Measurements from ENCODE around the gene SMIM35.

SMIM35 gene

DNA sequence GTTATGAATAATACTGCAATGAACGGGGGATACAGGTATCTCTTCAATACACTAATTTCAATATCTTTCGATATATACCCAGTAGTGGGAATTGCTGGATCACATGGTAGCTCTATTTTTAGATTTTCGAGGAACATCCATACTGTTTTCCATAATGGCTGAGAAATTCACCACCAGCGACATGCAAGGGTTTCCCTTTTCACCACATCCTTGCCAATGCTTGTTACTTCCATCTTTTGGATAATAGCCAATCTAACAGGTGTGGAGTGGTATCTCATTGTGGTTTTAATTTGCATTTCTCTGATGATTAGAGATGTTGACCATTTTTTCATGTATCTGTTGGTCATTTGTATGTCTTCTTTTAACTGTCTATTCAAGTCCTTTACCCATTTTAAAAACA is 94.6 kb downstream of the SMIM35 start:
- DNase-seq (ENCODE audit: low read depth), result no peak
- TF ChIP-seq, protein P1, sequence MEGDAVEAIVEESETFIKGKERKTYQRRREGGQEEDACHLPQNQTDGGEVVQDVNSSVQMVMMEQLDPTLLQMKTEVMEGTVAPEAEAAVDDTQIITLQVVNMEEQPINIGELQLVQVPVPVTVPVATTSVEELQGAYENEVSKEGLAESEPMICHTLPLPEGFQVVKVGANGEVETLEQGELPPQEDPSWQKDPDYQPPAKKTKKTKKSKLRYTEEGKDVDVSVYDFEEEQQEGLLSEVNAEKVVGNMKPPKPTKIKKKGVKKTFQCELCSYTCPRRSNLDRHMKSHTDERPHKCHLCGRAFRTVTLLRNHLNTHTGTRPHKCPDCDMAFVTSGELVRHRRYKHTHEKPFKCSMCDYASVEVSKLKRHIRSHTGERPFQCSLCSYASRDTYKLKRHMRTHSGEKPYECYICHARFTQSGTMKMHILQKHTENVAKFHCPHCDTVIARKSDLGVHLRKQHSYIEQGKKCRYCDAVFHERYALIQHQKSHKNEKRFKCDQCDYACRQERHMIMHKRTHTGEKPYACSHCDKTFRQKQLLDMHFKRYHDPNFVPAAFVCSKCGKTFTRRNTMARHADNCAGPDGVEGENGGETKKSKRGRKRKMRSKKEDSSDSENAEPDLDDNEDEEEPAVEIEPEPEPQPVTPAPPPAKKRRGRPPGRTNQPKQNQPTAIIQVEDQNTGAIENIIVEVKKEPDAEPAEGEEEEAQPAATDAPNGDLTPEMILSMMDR (IDR thresholded peaks at IDR 0.05; ENCODE audit: insufficient read depth, low read depth, low read length, missing control alignments), result no peak
- no peak overlapping the region for H3K4me3 ChIP-seq (ENCODE audit: low read length)

DNA sequence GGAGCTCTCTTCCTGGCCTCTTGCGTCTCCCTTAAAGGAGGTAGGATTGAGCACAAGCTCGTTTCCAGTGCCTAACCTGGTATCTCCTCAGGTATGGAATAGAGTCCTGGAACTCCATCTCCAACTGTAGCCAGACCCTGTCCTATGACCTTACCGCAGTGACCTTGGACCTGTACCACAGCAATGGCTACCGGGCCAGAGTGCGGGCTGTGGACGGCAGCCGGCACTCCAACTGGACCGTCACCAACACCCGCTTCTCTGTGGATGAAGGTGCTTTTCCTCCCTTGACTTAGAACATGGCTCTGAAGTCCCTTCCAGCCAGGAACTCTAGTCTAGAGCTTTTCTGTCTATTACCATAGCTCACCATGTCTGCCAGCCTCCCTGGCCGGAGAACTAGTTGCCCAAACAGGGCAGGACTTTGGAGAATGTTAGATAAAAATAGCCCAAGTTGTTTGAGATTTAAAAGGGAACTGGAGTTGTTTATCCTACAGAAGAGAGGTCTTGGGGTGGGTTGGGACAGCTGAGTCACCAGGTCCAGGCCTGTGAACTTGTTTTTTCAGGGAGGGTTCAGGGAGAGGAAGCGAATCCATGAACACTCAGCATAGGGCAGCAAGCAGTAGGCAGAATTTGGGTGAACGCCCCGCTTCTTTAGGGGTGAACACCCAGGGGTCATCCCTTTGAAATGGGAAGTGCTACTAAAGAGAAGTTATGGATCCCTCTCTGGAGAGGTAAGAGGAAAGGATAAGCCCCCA is 97.2 kb downstream of the SMIM35 start:
- DNase-seq (ENCODE audit: low read depth), result no peak
- TF ChIP-seq, protein P1 (IDR thresholded peaks at IDR 0.05; ENCODE audit: insufficient read depth, low read depth, low read length, missing control alignments), result no peak
- H3K4me3 ChIP-seq (ENCODE audit: low read length), result no peak overlapping the region

DNA sequence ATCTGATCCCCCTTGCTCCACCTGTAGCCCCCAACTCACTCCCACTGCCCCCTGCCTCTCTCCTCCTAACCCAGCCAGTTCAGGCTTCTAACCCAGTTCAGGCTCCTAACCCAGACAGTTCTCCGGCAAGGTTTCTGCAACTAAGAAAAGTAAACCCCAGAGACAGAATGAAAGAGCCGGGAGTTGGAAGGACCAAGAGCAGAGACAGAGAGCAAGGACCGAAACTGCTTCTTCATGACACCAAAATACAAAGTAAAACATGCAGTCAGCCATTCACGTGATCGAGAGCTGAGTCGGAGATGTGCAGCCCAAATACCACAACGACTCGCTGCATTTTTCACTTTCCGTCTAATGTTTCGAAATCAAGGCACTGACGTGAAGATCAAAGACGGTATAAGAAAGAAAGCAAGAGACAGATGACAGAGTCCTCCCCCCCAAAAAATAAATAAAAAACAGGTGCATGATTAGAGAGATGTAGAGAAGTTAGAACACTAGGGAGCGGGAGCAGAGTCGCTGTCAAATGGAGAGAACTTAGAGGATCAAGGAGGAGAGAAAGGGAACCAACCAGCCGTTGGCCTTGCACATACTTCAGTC is 99.7 kb downstream of the SMIM35 start:
- H3K4me3 ChIP-seq (ENCODE audit: low read length), result no peak overlapping the region
- TF ChIP-seq, protein P1 (IDR thresholded peaks at IDR 0.05; ENCODE audit: insufficient read depth, low read depth, low read length, missing control alignments), result no peak
- DNase-seq (ENCODE audit: low read depth), result peak; percentile 27

DNA sequence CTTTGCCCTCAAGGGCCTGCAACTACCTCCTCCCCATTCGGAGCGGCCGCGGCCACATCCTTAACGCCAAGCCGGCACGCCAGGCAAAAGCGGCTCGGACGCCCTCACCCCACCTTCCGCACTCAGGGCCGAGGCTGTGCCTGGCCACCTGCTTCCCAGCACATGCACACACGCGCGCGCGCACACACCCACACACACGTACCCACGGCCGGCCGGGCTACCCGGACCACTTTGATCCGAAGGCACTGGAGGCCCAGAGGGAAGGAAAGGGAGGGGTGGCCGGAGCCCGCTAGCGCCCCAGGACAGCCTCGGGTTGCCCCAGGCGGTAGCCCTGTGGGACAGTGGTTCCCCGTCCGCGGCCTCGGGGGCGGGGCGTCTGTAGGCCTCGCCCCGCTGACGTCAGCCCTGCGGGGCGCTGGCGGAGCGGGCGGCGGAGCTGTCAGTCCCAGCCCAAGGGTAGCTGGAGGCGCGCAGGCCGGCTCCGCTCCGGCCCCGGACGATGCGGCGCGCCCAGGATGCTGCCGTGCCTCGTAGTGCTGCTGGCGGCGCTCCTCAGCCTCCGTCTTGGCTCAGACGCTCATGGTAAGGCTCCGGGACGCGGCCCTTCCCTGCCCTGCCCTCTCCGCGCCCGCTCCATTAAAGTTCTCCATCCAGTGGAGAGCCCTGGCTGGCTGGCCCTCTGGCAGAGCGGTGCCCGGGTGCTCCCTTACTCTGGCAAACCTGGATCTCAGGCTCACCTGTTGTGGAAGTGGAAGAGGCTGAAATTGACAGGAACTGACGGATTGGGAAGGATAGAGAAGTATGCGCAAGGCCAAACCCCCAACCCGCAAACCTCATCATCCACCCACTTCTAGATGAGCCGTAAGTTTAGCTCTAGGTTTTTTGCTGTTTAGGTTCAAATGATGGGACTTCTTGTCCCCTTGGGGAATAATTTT is 100.5 kb downstream of the SMIM35 start, which contains the start of gene IL10RA:
IL10RA (plus strand) TSS at position 442 of the 935 bp plus-strand sequence; CDS start at position 516, 74 bp downstream.
- DNase-seq (ENCODE audit: low read depth), result peak; percentile 63
- TF ChIP-seq, protein P1 (IDR thresholded peaks at IDR 0.05; ENCODE audit: insufficient read depth, low read depth, low read length, missing control alignments), result no peak
- H3K4me3 ChIP-seq (ENCODE audit: low read length), result peak within 1 kb of the TSS; percentile 32

DNA sequence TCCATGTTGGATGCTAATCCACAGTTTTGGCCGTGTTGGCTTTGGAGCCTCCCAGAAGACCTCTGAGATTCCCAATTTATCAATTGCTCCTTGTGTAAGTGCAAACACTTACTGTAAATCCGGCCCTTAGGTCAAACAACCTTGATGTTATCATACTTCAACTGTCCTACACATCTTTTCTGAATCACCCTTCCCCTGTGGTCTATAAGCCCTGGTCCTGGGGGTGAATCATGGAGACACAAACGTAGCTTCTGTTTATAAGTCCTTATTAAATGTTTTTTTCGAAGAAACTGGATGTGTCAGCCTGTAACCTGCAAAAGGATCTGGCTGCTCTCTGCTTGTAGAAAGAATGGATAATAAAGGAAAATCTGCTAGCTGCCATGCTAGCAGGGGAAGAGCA is 102.3 kb downstream of the SMIM35 start:
- no peak overlapping the region for H3K4me3 ChIP-seq (ENCODE audit: low read length)
- DNase-seq (ENCODE audit: low read depth), result no peak
- TF ChIP-seq, protein P1 (IDR thresholded peaks at IDR 0.05; ENCODE audit: insufficient read depth, low read depth, low read length, missing control alignments), result no peak

DNA sequence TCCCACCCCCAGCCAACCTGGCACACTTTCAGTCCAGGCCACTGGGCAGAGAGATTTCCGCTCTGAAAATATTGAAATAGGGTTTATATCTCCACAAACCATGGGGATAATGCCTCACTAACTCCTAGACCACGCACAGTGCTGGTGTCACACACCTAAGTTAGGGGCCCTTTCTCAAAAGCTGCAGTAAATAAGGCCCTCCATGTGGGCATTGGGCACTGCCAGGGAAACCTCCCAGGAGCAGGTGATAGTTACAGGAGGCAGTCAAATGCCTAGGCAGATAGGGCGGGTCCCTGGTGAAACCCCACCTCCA is 103.6 kb downstream of the SMIM35 start:
- no peak overlapping the region for H3K4me3 ChIP-seq (ENCODE audit: low read length)
- TF ChIP-seq, protein P1 (IDR thresholded peaks at IDR 0.05; ENCODE audit: insufficient read depth, low read depth, low read length, missing control alignments), result no peak
- no peak for DNase-seq (ENCODE audit: low read depth)

Data from epithelial cell of esophagus (primary cell).